IPS-15b (cell line): ENCODE results near the gene CYP19A1.

Experiments
- H3K27me3 ChIP-seq: one replicate; pipeline ENCODE4 v1.6.1; 2013; ENCODE audit warnings: low read length; ENCODE audit not compliant: control insufficient read depth, insufficient read depth
- H3K36me3 ChIP-seq: one replicate; pipeline ENCODE4 v1.6.1; 2013; ENCODE audit warnings: low read length; ENCODE audit not compliant: control insufficient read depth, insufficient read depth
- H3K4me1 ChIP-seq: one replicate; pipeline ENCODE4 v1.6.1; 2013; ENCODE audit warnings: mild to moderate bottlenecking, low read length; ENCODE audit not compliant: control insufficient read depth, insufficient read depth
- H3K4me3 ChIP-seq: one replicate; pipeline ENCODE4 v1.5.1; 2013; ENCODE audit warnings: low read depth, low read length
- H3K9ac ChIP-seq: one replicate; pipeline ENCODE4 v1.6.1; 2013; ENCODE audit warnings: low read depth, mild to moderate bottlenecking, low read length
- H3K9me3 ChIP-seq: one replicate; pipeline ENCODE4 v1.6.1; 2013; ENCODE audit warnings: mild to moderate bottlenecking, low read length; ENCODE audit not compliant: control insufficient read depth, insufficient read depth

Gene CYP19A1

GRCh38 chr15:51338496-51338895 is at the start of gene CYP19A1:
Gene CYP19A1 (minus strand): TSS chr15:51338596. CDS start chr15:51242912, 95,684 bp downstream.
- Histone ChIP-seq H3K4me1 (no peaks in the 10 kb centered on the region), H3K9me3 (no peaks in the 10 kb centered on the region), H3K27me3 (peaks cover 50% of the 10 kb centered on the region), H3K4me3 (no peak within 1 kb of the TSS), H3K9ac (no peak within 1 kb of the TSS), H3K36me3 (no peaks in the 10 kb centered on the region)

DNA sequence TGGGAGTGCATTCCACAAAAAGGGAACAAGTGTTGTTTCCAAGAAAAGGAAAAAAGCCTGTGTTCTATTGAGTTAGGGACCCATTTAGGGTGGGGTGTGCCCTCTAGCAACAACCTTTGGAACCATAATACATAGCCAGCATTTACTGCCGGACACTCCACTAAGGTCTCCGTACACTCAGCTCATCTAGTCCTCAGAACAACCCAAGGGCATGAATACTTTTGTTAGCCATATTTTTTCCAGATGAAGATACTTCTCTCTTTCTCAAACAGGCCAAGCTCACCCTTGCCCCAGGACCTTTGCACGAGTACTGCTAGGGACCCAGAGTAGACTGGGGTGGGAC is 49.3 kb upstream of the CYP19A1 start:
- Histone ChIP-seq H3K9ac (no peak overlapping the region), H3K4me3 (no peak overlapping the region), H3K4me1 (peaks cover 6% of the 10 kb centered on the region), H3K27me3 (no peaks in the 10 kb centered on the region), H3K36me3 (no peaks in the 10 kb centered on the region), H3K9me3 (no peaks in the 10 kb centered on the region)

- no peaks in the 10 kb centered on the region for H3K36me3 ChIP-seq
- peaks cover 6% of the 10 kb centered on the region for H3K4me1 ChIP-seq
- no peaks in the 10 kb centered on the region for H3K9me3 ChIP-seq
- no peak overlapping the region for H3K9ac ChIP-seq
- H3K27me3 ChIP-seq, result no peaks in the 10 kb centered on the region
- H3K4me3 ChIP-seq, result no peak overlapping the region
Observed at GRCh38 chr15:51386960-51387698, 48.7 kb upstream of the CYP19A1 start.

DNA sequence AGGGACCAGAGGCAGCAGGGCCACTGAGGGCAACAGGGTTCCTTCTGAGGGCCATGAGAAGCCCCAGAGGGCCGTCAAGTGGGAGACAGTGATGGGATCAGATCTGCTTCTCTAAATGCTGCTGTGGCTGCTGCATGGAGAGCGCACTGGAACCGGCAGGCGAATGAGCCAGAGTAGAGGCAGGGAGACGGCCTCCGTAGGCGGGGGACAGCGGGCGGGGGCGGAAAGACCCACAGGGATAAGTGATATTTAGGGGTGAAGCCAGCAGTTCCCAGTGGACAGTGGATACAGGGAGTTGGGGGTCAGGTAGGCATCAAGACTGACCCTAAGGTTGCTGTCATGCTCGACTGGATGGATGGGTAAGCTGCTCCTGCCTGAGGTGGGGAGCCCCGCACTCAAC is 48.1 kb upstream of the CYP19A1 start:
- Histone ChIP-seq H3K36me3 (no peaks in the 10 kb centered on the region), H3K9me3 (no peaks in the 10 kb centered on the region), H3K4me3 (no peak overlapping the region), H3K4me1 (peaks cover 6% of the 10 kb centered on the region), H3K9ac (no peak overlapping the region), H3K27me3 (no peaks in the 10 kb centered on the region)

DNA sequence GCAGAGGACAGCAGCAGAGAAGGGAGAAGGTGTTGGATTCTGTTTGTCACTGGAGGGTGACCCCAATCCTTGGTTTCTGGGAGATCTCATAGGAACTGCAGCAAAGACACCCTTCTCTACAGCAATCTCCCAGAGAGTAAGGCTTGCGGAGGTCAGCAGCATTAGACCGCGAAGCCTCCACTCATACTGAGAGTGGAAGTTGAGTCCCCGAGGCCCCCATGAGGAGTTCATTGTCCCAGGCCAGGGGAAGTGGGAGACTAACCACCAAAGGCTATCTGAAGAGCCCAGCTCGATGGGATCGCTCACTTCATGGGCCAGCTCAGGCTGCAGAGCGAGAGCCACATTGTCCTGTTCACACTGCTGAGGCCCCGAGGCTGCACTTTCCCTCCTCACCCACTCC is 47.6 kb upstream of the CYP19A1 start:
- Histone ChIP-seq H3K9ac (no peak overlapping the region), H3K27me3 (no peaks in the 10 kb centered on the region), H3K4me1 (peaks cover 3% of the 10 kb centered on the region), H3K4me3 (no peak overlapping the region), H3K9me3 (no peaks in the 10 kb centered on the region), H3K36me3 (no peaks in the 10 kb centered on the region)

DNA sequence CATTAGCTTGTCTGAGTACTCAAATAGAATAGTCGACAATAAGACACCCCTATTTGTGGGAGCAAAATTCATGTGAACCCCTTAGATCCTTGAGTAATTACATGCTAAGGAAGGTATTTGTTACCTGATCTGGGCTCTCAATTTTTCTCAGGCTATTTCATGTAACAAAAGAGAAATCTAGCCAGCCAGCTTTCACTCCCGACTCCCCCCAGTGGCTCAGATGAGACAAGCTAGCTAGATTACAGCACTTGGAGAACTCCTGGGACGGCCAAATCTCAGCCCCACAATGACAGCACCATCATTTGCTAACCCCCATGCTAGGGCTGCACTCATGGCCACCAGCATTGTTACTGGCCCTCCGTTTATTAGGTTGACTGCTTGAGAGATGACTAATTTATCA is 44.4 kb upstream of the CYP19A1 start:
- H3K9me3 ChIP-seq, result no peaks in the 10 kb centered on the region
- no peak overlapping the region for H3K9ac ChIP-seq
- no peak overlapping the region for H3K4me3 ChIP-seq
- no peaks in the 10 kb centered on the region for H3K4me1 ChIP-seq
- H3K27me3 ChIP-seq, result no peaks in the 10 kb centered on the region
- no peaks in the 10 kb centered on the region for H3K36me3 ChIP-seq

GRCh38 chr15:51380999-51381806 is 42.8 kb upstream of the CYP19A1 start:
- Histone ChIP-seq H3K4me1 (no peaks in the 10 kb centered on the region), H3K9me3 (no peaks in the 10 kb centered on the region), H3K27me3 (no peaks in the 10 kb centered on the region), H3K4me3 (no peak overlapping the region), H3K36me3 (no peaks in the 10 kb centered on the region), H3K9ac (no peak overlapping the region)

- Histone ChIP-seq H3K4me3 (no peak overlapping the region), H3K27me3 (no peaks in the 10 kb centered on the region), H3K4me1 (no peaks in the 10 kb centered on the region)
Observed at GRCh38 chr15:51379390-51379789, 41.0 kb upstream of the CYP19A1 start.

GRCh38 chr15:51378406-51378805 is 40.0 kb upstream of the CYP19A1 start:
- H3K9ac ChIP-seq, result no peak overlapping the region
- H3K9me3 ChIP-seq, result no peaks in the 10 kb centered on the region
- no peaks in the 10 kb centered on the region for H3K4me1 ChIP-seq
- no peak overlapping the region for H3K4me3 ChIP-seq
- no peaks in the 10 kb centered on the region for H3K27me3 ChIP-seq
- no peaks in the 10 kb centered on the region for H3K36me3 ChIP-seq

More at GRCh38 chr15:51379390-51379789, 41.0 kb upstream of the CYP19A1 start:
- Histone ChIP-seq H3K36me3 (no peaks in the 10 kb centered on the region), H3K9me3 (no peaks in the 10 kb centered on the region), H3K9ac (no peak overlapping the region)

- Histone ChIP-seq H3K4me1 (no peaks in the 10 kb centered on the region), H3K36me3 (no peaks in the 10 kb centered on the region), H3K4me3 (no peak overlapping the region), H3K9ac (no peak overlapping the region), H3K9me3 (no peaks in the 10 kb centered on the region), H3K27me3 (no peaks in the 10 kb centered on the region)
Observed at GRCh38 chr15:51377038-51377786, 38.8 kb upstream of the CYP19A1 start.

DNA sequence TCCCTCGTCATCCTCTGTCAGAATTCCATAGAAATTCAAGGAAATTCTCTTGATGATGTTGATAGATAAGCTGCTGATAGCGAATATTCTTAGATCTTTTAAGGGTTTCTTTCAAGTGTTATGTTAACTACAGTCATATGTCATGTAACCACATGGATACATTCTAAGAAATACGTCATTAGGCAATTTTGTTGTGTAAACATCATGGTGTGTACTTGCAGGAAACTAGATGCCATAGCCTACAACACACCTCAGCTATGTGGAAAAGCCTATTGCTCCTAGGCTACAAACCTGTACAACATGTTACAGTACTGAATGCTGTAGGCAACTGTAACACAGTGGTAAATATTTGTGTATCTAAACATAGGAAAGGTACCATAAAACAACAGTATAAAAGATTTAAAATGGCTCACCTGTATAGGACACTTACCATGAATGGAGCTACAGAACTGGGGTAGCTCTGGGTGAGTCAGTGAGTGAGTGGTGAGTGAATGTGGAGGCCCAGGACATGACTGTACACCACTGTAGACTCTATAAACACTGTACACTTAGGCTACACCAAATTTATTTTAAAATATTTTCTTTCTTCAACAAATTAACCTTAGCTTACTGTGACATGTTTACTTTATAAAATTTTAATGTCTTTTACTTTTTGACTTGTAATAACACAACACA is 37.7 kb upstream of the CYP19A1 start:
- H3K4me3 ChIP-seq, result no peak overlapping the region
- no peaks in the 10 kb centered on the region for H3K9me3 ChIP-seq
- H3K36me3 ChIP-seq, result no peaks in the 10 kb centered on the region
- no peaks in the 10 kb centered on the region for H3K27me3 ChIP-seq
- H3K4me1 ChIP-seq, result no peaks in the 10 kb centered on the region
- H3K9ac ChIP-seq, result no peak overlapping the region
